HG03469 (cell line): ENCODE measurements around the gene CLEC1A.
"Not testable (repeated sequence)": the region's sequence is repeated elsewhere in the genome, so short reads cannot be mapped to it uniquely, and the experiment has no call there.

ENCODE experiments used
- ATAC-seq: cut with Tn5 transposase; IDR thresholded peaks from one replicate; pipeline ENCODE4 v1.9.1; 2021; ENCODE audit warnings: mild to moderate bottlenecking, moderate library complexity, moderate number of reproducible peaks; ENCODE audit not compliant: unreplicated experiment

Gene CLEC1A

GRCh38 chr12:10052193-10052913 lies 46.4 kb downstream of the CLEC1A start:
- ATAC-seq = no peak

GRCh38 chr12:10048526-10048925 lies 50.3 kb downstream of the CLEC1A start:
- ATAC-seq = no peak

- no peak for ATAC-seq
Measured at GRCh38 chr12:10042167-10042566, 56.6 kb downstream of the CLEC1A start.

GRCh38 chr12:10033783-10034545 lies 64.8 kb downstream of the CLEC1A start:
- ATAC-seq = no peak

- no peak for ATAC-seq
Measured at GRCh38 chr12:10031771-10032175, 67.0 kb downstream of the CLEC1A start.

- ATAC-seq = no peak
Measured at GRCh38 chr12:10031321-10031720, 67.5 kb downstream of the CLEC1A start.

- ATAC-seq = no peak
Measured at GRCh38 chr12:10030446-10030845, 68.3 kb downstream of the CLEC1A start, which contains the start of gene CLEC9A. CLEC9A (plus strand) TSS chr12:10030682; CDS start chr12:10052688, 22,006 bp downstream.

GRCh38 chr12:10027721-10028120 lies 71.1 kb downstream of the CLEC1A start:
- ATAC-seq = no peak

GRCh38 chr12:10027311-10027710 lies 71.5 kb downstream of the CLEC1A start:
- no peak for ATAC-seq

- not testable (repeated sequence) for ATAC-seq
Measured at GRCh38 chr12:10026666-10027065, 72.1 kb downstream of the CLEC1A start.

- no peak for ATAC-seq
Measured at GRCh38 chr12:10025236-10025635, 73.5 kb downstream of the CLEC1A start.

- ATAC-seq = no peak
Measured at GRCh38 chr12:10021342-10021741, 77.4 kb downstream of the CLEC1A start.
